Astrocyte of the hippocampus (primary cell): Measurements from ENCODE around the gene RAB40C.

ENCODE experiments used
- DNase-seq: peaks from one replicate; pipeline ENCODE4 v3.0.0; 2011; ENCODE audit warnings: low read depth, low spot score

RAB40C gene

DNA sequence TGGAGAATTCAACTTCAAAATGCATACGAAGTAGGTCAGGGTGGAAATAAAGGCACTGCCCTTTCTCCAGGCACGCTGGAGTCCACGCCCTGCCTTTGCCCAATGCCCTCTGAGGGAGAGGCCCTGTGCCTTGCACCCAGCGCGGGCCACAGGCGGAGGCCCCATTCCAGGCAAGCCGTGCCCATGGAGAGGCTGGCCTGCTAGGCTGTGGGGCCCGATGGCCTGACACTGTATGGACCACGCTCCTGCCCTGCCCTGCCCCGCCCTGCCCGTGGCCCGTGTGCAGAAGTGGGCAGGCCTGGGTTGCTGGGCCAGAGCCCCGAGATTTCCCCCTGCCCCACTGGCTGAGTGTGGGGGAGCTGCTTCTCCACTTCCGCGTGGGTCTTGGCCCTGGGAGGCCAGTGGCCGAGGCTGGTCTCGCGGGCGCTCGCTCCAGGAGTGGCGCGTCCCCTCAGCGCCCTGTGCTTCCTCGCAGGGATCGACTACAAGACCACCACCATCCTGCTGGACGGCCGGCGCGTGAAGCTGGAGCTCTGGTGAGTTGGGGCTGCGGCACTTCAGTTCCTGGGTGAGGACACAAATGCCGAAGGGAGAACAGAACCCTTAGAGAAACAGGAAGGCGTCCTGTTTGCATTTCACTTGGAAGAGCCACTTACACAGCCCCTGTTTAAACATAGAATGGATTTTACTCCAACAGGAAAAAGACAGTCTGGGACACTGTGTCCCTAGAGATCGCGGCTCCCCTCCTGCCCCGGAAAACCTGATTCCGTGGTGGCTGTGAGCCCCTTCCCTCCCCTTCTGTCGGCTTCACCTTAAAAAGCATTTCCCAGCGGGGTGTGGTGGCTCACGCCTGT lies 27.1 kb downstream of the RAB40C start:
- no peak for DNase-seq

DNA sequence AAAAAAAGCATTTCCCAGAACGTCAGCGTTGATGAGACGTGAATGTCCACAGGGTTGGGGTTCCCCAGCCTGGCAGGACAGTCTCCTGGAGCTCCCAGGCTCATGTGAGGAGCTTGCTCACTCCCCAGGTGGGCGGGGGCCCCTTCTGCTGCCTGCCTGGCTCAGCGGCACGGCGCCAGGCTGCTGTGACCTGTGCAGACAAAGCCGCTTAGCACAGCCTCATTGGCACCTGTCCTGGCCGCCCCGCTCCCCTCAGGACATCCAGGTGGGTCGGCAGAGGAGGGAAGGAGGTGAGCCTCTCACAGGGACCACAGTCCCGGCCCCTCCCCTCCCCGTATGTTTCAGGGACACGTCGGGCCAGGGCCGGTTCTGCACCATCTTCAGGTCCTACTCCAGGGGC lies 28.0 kb downstream of the RAB40C start:
- DNase-seq = no peak

DNA sequence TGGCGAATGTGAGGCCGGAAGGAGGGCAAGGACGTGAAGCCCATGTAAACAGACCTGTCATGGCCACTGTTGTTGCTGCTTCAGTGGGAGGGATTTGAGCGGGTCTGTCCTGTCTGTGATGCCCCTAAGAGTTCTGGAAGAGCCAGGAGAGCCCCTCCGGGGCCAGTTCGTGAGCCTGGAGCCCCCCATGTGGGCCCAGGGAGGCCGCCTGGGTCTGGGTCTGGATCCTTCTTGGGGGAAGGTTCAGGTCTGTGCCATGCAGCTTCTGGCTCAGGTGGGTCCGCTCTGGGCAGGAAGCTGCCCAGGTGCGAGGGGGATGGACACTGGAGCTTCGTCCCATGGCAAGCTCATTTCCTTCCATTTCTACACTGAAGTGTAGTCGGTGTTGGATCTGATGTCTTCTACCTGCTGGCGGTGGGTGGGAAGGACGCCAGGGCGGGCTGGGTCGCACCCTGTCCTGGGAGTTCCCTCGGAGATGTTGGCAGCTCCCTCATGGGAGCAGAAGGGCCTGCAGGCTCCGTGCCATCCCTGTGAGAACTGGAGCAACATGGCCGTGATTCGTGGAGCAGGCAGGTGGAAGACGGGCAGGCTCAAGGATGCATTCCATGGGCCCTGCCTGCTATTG lies 29.7 kb downstream of the RAB40C start:
- no peak for DNase-seq

DNA sequence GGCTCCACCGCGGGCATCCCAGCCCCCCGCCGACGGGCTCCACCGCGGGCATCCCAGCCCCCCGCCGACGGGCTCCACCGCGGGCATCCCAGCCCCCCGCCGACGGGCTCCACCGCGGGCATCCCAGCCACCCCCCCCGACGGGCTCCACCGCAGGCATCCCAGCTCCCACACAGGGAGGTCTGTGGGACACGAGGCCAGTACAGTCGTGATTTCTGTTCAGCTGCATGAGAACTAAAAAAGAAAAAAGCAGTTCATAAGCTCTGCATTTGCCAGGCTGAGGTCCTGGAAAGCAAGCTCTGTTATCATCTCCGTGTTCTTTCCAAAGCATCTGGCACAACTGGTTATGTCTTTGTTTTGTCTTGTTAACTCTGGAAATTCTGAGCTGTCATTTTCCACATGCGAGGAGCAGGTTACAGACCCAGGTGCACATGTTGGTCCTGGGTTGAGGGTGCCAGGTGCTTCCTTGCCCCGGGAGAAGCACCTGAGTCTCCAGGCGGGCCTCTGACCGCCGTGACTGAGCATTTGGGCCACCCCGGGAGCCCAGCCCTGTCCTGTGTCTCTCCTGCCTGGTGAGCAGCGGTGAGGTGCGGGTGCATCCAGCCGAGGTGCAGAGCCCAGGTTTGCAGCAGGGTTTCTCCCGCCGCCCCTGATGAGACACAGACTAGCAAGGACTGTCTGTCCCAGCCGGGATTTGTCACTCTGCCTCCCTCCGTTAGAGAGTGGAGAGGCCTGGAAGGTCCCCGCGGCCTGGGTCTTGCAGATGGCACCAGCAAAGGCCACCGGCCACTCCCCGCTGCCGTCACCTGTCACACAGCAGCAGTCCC lies 31.0 kb downstream of the RAB40C start:
- peak; percentile 45 for DNase-seq

GRCh38 chr16:621526-622105 lies 31.8 kb downstream of the RAB40C start:
- peak; percentile 36 for DNase-seq

DNA sequence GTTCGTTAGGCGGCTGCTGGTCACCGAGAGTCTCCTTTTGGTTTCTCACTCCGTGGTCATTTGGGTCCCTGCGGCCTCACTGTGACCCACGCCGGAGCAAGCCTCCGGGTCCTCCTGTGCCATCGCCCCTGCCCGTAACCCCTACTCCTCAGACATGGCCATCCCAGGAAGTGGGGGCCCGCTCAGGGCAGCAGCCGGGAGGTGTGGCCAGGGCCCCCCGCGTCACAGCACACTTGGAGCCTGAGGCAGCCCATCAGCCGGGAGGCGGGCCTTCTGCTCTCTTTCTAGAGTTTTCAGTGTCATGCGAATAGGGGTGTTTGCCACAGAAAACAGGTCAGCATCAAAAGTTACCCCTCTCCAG lies 33.0 kb downstream of the RAB40C start:
- no peak for DNase-seq

GRCh38 chr16:624526-625070 lies 34.7 kb downstream of the RAB40C start:
- no peak for DNase-seq

DNA sequence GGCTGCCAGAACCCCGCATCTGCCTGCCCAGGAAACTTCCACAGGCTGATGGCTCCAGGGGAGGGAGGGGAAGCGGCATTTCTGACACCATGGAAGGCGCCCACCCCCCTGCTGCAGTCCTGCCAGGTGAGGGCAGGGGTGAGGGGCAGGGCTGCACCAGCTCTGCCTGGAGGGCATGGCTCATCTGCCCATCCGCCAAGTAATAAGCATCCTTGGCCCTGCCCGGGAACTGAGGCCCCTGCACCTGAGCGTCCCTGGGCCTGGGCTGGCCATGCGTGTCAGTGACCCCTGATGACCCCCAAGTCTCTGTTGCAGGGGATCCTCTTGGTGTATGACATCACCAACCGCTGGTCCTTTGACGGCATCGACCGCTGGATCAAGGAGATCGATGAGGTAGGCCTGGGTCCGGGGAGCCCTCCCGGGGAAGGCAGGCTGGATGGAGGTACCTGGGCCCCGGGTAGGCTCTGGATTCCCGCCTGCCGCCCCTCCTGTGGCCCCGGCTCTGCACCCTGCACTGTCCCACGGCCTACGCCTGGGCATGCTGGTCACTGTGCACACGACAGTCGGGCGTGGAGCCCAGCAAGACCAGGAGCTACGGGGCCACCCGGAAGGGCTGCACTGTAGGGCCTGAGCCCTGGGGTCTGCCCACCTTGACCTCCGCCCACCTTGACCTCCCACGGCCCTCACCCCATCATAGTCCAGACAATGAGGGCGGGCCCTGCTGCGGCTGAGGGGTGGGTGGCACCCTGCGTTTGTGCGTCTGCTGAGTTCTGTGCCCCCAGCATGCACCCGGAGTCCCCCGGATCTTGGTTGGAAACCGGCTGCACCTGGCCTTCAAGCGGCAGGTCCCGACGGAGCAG lies 35.5 kb downstream of the RAB40C start:
- DNase-seq = no peak

GRCh38 chr16:625977-626765 lies 36.3 kb downstream of the RAB40C start:
- no peak for DNase-seq

DNA sequence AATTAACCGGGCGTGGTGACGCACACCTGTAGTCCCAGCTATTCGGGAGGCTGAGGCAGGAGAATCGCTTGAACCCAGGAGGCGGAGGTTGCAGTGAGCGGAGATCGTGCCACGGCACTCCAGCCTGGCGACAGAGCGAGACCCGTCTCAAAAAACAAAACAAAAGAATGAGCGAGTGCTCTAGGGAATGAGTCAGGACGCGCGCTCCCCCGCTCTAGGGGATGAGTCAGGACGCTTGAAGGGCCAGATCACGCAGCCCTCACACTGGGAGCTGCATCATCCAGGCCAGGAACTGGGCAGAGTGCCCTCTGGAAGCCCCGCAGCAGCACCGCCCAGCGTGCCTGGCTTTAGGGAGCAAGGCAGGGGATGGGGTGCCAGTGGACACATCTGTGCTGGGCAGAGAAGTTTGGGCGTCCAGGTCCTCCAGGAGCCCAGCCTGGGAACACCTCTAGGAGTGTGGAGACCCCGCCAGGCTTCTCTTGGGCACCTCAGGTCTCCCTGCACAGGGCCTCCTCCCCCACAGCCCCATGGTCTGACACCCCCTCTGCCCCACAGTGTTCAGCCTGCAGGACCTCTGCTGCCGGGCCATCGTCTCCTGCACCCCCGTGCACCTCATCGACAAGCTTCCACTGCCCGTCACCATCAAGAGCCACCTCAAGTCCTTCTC lies 37.1 kb downstream of the RAB40C start:
- peak; percentile 97 for DNase-seq

DNA sequence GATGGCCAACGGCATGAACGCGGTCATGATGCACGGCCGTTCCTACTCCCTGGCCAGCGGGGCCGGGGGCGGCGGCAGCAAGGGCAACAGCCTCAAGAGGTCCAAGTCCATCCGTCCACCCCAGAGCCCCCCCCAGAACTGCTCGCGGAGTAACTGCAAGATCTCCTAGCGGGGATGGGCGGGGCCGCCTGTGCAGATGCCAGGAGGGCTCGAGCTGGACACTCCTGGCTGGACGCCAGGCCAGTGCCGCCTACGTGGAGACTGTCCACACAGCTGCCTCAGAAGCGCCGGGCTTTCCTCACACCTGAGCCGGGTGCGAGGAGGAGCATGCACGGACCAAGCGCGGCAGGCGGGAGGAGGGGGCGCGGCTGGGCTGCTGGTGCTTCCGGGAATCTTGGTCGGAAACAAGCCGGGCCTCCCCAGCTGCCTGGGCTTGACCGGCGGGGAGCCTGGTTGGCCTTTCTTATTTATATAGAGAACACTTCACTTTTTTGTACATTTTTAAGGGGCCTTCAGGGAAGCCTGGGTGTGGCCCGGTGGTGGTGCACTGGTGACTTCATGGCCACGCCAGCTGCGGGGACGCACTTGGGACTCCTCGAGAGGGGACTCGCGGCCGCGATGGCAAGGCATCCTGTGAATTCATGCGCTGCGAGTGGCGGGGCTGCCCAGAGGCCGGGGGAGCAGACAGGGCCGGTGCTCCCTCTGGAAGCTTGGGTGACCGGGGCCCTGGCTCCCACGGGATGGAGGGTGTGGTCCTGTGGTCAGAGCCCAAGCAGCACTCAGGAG lies 37.8 kb downstream of the RAB40C start:
- DNase-seq = no peak

DNA sequence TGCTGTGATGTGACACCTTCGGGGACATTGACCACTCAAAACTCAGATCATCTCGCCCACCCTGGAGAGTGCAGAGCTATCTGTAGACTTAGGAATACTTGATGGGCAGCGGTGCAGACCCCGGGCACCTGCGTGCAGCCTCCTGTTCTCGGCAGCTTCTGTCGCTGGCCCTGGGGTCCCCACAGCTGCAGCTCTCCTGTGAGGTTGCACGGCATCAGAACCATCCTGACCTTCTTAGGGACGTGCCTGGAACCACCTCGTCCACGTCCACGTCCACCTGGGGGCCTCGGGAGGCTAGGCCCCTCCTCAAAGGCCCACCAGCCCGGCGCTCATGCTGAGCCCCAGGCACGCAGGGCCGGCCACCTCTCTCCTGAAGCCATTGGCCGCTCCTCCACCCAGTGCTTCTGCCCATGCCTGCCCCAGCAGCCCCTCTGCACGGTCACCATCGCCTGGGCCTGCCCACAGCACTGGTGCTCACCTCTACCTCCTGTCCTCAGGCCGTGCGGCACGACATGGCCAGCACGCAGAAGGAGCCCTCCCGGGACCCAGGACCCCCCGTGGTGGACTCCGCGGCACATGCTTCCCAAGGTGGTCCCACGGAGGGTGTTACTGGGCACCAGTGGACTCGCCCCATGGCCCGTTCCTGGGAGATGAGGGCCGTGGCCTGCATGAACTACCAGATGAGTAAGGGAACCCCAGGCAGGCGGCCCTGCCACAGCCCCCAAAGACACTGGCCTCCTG lies 38.6 kb downstream of the RAB40C start:
- DNase-seq = no peak

- no peak for DNase-seq
Measured at GRCh38 chr16:629185-629832, 39.4 kb downstream of the RAB40C start.

- DNase-seq = no peak
Measured at GRCh38 chr16:629833-630248, 40.0 kb downstream of the RAB40C start.

DNA sequence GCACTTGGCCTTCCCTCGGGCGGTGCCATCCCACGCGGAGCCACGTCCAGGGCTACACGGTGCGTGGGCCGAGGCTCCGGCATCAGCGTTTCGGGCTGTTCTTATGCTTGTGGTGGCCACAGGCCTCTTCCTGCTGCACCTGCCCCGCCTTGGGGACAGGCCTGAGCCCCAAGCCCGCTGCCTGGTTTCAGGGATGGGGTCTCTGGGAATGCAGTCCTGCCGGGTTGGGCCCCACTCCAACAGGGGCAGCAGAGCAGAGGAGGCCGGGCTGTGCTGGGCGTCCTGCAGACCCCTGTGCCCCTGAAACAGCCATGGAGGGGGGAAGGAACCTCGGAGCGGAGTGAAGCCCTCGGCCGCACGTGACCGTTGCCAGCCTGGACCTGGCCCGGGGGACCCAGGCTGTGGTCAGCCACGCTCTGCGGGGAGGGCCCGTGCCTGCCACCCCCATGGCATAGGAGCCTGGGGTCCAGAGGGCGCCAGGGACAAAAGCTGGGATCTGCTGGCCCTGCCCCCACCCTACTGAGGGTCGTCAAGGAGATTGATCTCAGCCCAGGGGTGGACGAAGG lies 40.5 kb downstream of the RAB40C start:
- no peak for DNase-seq

GRCh38 chr16:630815-631405 lies 41.0 kb downstream of the RAB40C start, which contains the start of gene WFIKKN1:
Gene WFIKKN1 (plus strand): TSS chr16:630985. CDS start chr16:631254, 269 bp downstream.
- DNase-seq = peak; percentile 45
